Measurements from ENCODE around the gene AAMP.

The AAMP gene

GRCh38 chr2:218293715-218294429 is 23.9 kb upstream of the AAMP start:
- Histone ChIP-seq H3K4me1 (ENCODE audit: control insufficient read depth in 1 of 2, insufficient read depth in 2 of 2, low read length in 2 of 2) (peaks cover 26 to 34% of the 10 kb centered on the region in 2 donors), H3K4me3 (ENCODE audit: low read depth in 1 of 2, low read length in 2 of 2) (no peak overlapping the region), H3K27ac (ENCODE audit: low read length) (peak overlapping the region; percentile 56), H3K27me3 (ENCODE audit: low read depth, low read length) (no peaks in the 10 kb centered on the region), H3K9me3 (ENCODE audit: control insufficient read depth in 1 of 2, low read length in 2 of 2) (no peaks in the 10 kb centered on the region), H3K36me3 (ENCODE audit: control insufficient read depth in 1 of 2, insufficient read depth in 2 of 2, low read length in 2 of 2) (no peaks in the 10 kb centered on the region)

- no peaks in the 10 kb centered on the region for H3K9me3 ChIP-seq (ENCODE audit: control insufficient read depth in 1 of 2, low read length in 2 of 2)
- H3K4me3 ChIP-seq (ENCODE audit: low read depth in 1 of 2, low read length in 2 of 2), result peak within 1 kb of the TSS; percentile 82 to 87
- peak within 1 kb of the TSS; percentile 92 for H3K27ac ChIP-seq (ENCODE audit: low read length)
- H3K27me3 ChIP-seq (ENCODE audit: low read depth, low read length), result no peaks in the 10 kb centered on the region
- peaks cover 37 to 39% of the 10 kb centered on the region in 2 donors for H3K4me1 ChIP-seq (ENCODE audit: control insufficient read depth in 1 of 2, insufficient read depth in 2 of 2, low read length in 2 of 2)
- no peaks in the 10 kb centered on the region for H3K36me3 ChIP-seq (ENCODE audit: control insufficient read depth in 1 of 2, insufficient read depth in 2 of 2, low read length in 2 of 2)
Measured at GRCh38 chr2:218292048-218293014, 22.4 kb upstream of the AAMP start, which contains the start of gene TMBIM1. Gene TMBIM1 (minus strand): TSS chr2:218292503. CDS start chr2:218282141, 10,362 bp downstream.

GRCh38 chr2:218291318-218292047 is 21.5 kb upstream of the AAMP start:
- Histone ChIP-seq H3K4me1 (ENCODE audit: control insufficient read depth in 1 of 2, insufficient read depth in 2 of 2, low read length in 2 of 2) (peaks cover 40 to 46% of the 10 kb centered on the region in 2 donors), H3K4me3 (ENCODE audit: low read depth in 1 of 2, low read length in 2 of 2) (peak overlapping the region; percentile 82 to 87), H3K9me3 (ENCODE audit: control insufficient read depth in 1 of 2, low read length in 2 of 2) (no peaks in the 10 kb centered on the region), H3K36me3 (ENCODE audit: control insufficient read depth in 1 of 2, insufficient read depth in 2 of 2, low read length in 2 of 2) (peaks cover 0 to 6% of the 10 kb centered on the region in 2 donors), H3K27ac (ENCODE audit: low read length) (peak overlapping the region; percentile 92), H3K27me3 (ENCODE audit: low read depth, low read length) (no peaks in the 10 kb centered on the region)

- H3K27ac ChIP-seq (ENCODE audit: low read length), result peak overlapping the region; percentile 92
- peak overlapping the region; percentile 82 to 87 for H3K4me3 ChIP-seq (ENCODE audit: low read depth in 1 of 2, low read length in 2 of 2)
- peaks cover 49 to 54% of the 10 kb centered on the region in 2 donors for H3K4me1 ChIP-seq (ENCODE audit: control insufficient read depth in 1 of 2, insufficient read depth in 2 of 2, low read length in 2 of 2)
- peaks cover 0 to 6% of the 10 kb centered on the region in 2 donors for H3K36me3 ChIP-seq (ENCODE audit: control insufficient read depth in 1 of 2, insufficient read depth in 2 of 2, low read length in 2 of 2)
- H3K27me3 ChIP-seq (ENCODE audit: low read depth, low read length), result no peaks in the 10 kb centered on the region
- no peaks in the 10 kb centered on the region for H3K9me3 ChIP-seq (ENCODE audit: control insufficient read depth in 1 of 2, low read length in 2 of 2)
Measured at GRCh38 chr2:218290316-218291261, 20.7 kb upstream of the AAMP start.

GRCh38 chr2:218289639-218290315 is 19.8 kb upstream of the AAMP start:
- H3K27me3 ChIP-seq (ENCODE audit: low read depth, low read length), result no peaks in the 10 kb centered on the region
- H3K4me1 ChIP-seq (ENCODE audit: control insufficient read depth in 1 of 2, insufficient read depth in 2 of 2, low read length in 2 of 2), result peaks cover 57 to 59% of the 10 kb centered on the region in 2 donors
- H3K36me3 ChIP-seq (ENCODE audit: control insufficient read depth in 1 of 2, insufficient read depth in 2 of 2, low read length in 2 of 2), result peaks cover 0 to 6% of the 10 kb centered on the region in 2 donors
- H3K27ac ChIP-seq (ENCODE audit: low read length), result peak overlapping the region; percentile 92
- H3K9me3 ChIP-seq (ENCODE audit: control insufficient read depth in 1 of 2, low read length in 2 of 2), result no peaks in the 10 kb centered on the region
- peak overlapping the region; percentile 82 to 87 for H3K4me3 ChIP-seq (ENCODE audit: low read depth in 1 of 2, low read length in 2 of 2)

GRCh38 chr2:218286570-218287459 is 16.9 kb upstream of the AAMP start:
- peaks cover 61 to 82% of the 10 kb centered on the region in 2 donors for H3K4me1 ChIP-seq (ENCODE audit: control insufficient read depth in 1 of 2, insufficient read depth in 2 of 2, low read length in 2 of 2)
- peaks cover 0 to 13% of the 10 kb centered on the region in 2 donors for H3K36me3 ChIP-seq (ENCODE audit: control insufficient read depth in 1 of 2, insufficient read depth in 2 of 2, low read length in 2 of 2)
- H3K9me3 ChIP-seq (ENCODE audit: control insufficient read depth in 1 of 2, low read length in 2 of 2), result no peaks in the 10 kb centered on the region
- peak overlapping the region; percentile 52 to 65 for H3K4me3 ChIP-seq (ENCODE audit: low read depth in 1 of 2, low read length in 2 of 2)
- H3K27ac ChIP-seq (ENCODE audit: low read length), result peak overlapping the region; percentile 99
- no peaks in the 10 kb centered on the region for H3K27me3 ChIP-seq (ENCODE audit: low read depth, low read length)

GRCh38 chr2:218285604-218286003 is 15.7 kb upstream of the AAMP start:
- peaks cover 58 to 80% of the 10 kb centered on the region in 2 donors for H3K4me1 ChIP-seq (ENCODE audit: control insufficient read depth in 1 of 2, insufficient read depth in 2 of 2, low read length in 2 of 2)
- peaks cover 7 to 24% of the 10 kb centered on the region in 2 donors for H3K36me3 ChIP-seq (ENCODE audit: control insufficient read depth in 1 of 2, insufficient read depth in 2 of 2, low read length in 2 of 2)
- H3K27me3 ChIP-seq (ENCODE audit: low read depth, low read length), result no peaks in the 10 kb centered on the region
- peak overlapping the region; percentile 52 to 65 for H3K4me3 ChIP-seq (ENCODE audit: low read depth in 1 of 2, low read length in 2 of 2)
- no peaks in the 10 kb centered on the region for H3K9me3 ChIP-seq (ENCODE audit: control insufficient read depth in 1 of 2, low read length in 2 of 2)
- peak overlapping the region; percentile 99 for H3K27ac ChIP-seq (ENCODE audit: low read length)

- Histone ChIP-seq H3K4me1 (ENCODE audit: control insufficient read depth in 1 of 2, insufficient read depth in 2 of 2, low read length in 2 of 2) (peaks cover 47 to 69% of the 10 kb centered on the region in 2 donors), H3K9me3 (ENCODE audit: control insufficient read depth in 1 of 2, low read length in 2 of 2) (no peaks in the 10 kb centered on the region), H3K36me3 (ENCODE audit: control insufficient read depth in 1 of 2, insufficient read depth in 2 of 2, low read length in 2 of 2) (peaks cover 20 to 37% of the 10 kb centered on the region in 2 donors), H3K27me3 (ENCODE audit: low read depth, low read length) (no peaks in the 10 kb centered on the region), H3K4me3 (ENCODE audit: low read depth in 1 of 2, low read length in 2 of 2) (peak overlapping the region in 1 of 2 donors; percentile 23), H3K27ac (ENCODE audit: low read length) (peak overlapping the region; percentile 72)
Measured at GRCh38 chr2:218284106-218284811, 14.3 kb upstream of the AAMP start.

Measured in muscle layer of duodenum (tissue), 2 donors.